Heart left ventricle (tissue), 16 donors: ENCODE results near the gene WDR13. TPM values are rescaled to one million over a fixed set of nuclear protein-coding genes. Genes with fewer than 3 reads are reported as not detected.

Experiments
- ATAC-seq, 4 donors: fragments of 200-7000 bp; cut with Tn5 transposase; one replicate each; pipeline ENCODE4 v1.9.1; 2020 to 2022; ENCODE audit warnings: moderate library complexity in 4 of 4, mild to moderate bottlenecking in 3 of 4, moderate number of reproducible peaks in 1 of 4
- DNase-seq, 5 donors: peaks; one replicate each; pipeline ENCODE4 v3.0.0-alpha.2; 2020
- H3K27ac ChIP-seq, 12 donors: fragments of 200-600 bp; sonication (generic) in 4 of 12; one replicate each; pipeline versions ENCODE4 v1.5.0 to v1.8.0; 2016 to 2022; ENCODE audit warnings: mild to moderate bottlenecking in 2 of 12
- H3K27me3 ChIP-seq, 9 donors: fragments of 200-600 bp; sonication (generic) in 2 of 9; one replicate each; pipeline versions ENCODE4 v1.5.1 to v1.8.0; 2016 to 2022; ENCODE audit warnings: mild to moderate bottlenecking in 3 of 9
- H3K36me3 ChIP-seq, 9 donors: fragments of 200-600 bp; sonication (generic) in 2 of 9; one replicate each; pipeline versions ENCODE4 v1.5.0 to v1.8.0; 2018 to 2022; ENCODE audit warnings: mild to moderate bottlenecking in 2 of 9
- H3K4me1 ChIP-seq, 12 donors: fragments of 200-600 bp; sonication (generic) in 4 of 12; one replicate each; pipeline versions ENCODE4 v1.5.0 to v1.8.0; 2016 to 2022; ENCODE audit warnings: mild to moderate bottlenecking in 3 of 12
- H3K4me3 ChIP-seq, 12 donors: fragments of 200-600 bp; sonication (generic) in 4 of 12; one replicate each; pipeline versions ENCODE4 v1.5.0 to v1.8.0; 2017 to 2022; ENCODE audit warnings: mild to moderate bottlenecking in 9 of 12, moderate library complexity in 4 of 12
- H3K9me3 ChIP-seq, 12 donors: fragments of 200-600 bp; sonication (generic) in 4 of 12; one replicate each; pipeline versions ENCODE4 v1.5.0 to v1.8.0; 2016 to 2022; ENCODE audit warnings: mild to moderate bottlenecking in 1 of 12
- POLR2A ChIP-seq, 2 donors: fragments of 450-650 bp; IDR thresholded peaks; one replicate each; pipeline ENCODE4 v1.6.1; 2017; ENCODE audit warnings: antibody characterized with exemption in 2 of 2, mild to moderate bottlenecking in 2 of 2, moderate library complexity in 2 of 2
- WGBS, 4 donors: extraction: QIAGEN DNeasy Blood & Tissue Kit in 2 of 4; methylation state at CpG; one replicate each; pipeline versions ENCODE4 v1.1.5 to v1.1.7; 2013 to 2018; 5-methylcytosine and 5-hydroxymethylcytosine counted together
- intact Hi-C, 10 donors: fragments of 100-400 bp; cut with DNase I; formaldehyde crosslinking; loops; one replicate each; pipeline versions ENCODE4 v1.11.1 to v1.14.2; 2022
- polyA plus RNA-seq, 2 donors: library from polyadenylated mRNA; stranded (reverse); fragments of 200-250 nt; gene quantifications; one replicate each; pipeline ENCODE4 v1.2.3, GENCODE V29; 2013
- total RNA-seq, 9 donors: library from RNA; depleted of rRNA in 2 of 9; stranded (reverse); fragments of >200 nt in 2 of 9; fragmentation: NEBNext Ultra II Directional in 3 of 9; extraction: Animal tissue kit (Norgen Biotek cat#: 25700) in 3 of 9; gene quantifications; one replicate each; pipeline versions ENCODE4 v1.1.0 to v1.2.4, GENCODE V29; 2016 to 2023
- TF ChIP-seq, protein P1 (sequence below), 12 donors: fragments of 200-600 bp; sonication (generic) in 4 of 12; IDR thresholded peaks; one replicate each; pipeline versions ENCODE4 v1.5.0 to v1.8.0; 2018 to 2022; ENCODE audit warnings: antibody characterized with exemption in 12 of 12, mild to moderate bottlenecking in 5 of 12
- donor health status: ischemic (EF 13 %, LVEDD 7.1; RV severe dilation, severe dysfunction).
- donor health status: healthy with polysubstance abuse.
- donor health status: DM: no; HTN: yes; CAD: no.
- donor health status: DM: no; HTN: no; CAD: no.
- donor health status: ischemic (EF 25% LVEDD 6.9; RV normal size, moderate dysfunction).
- donor health status: ischemic (EF 25% LVEDD 5.7; RV mildly dilated, moderate dysfunction).
- donor health status: healthy.
- donor health status: DM: yes; HTN: yes; CAD: no.
- donor health status: ischemic (EF 35%, LVEDD 5.7; RV mildly dilated, moderate dysfunction).
- donor health status: nonischemic (EF 11% LVEDD 7.7; RV severe dilation, severe dysfunction).
- donor health status: DM: yes; HTN: yes; CAD: no.
- donor health status: PGD.
- donor health status: ischemic (EF 29% LVEDD 5.4; RV normal size, mild dysfunction).
- donor health status: nonischemic (EF 23%, LVEDD 6.1; RV moderate dilation, normal function).

The WDR13 gene
- total and polyA plus RNA-seq, 11 donors: 123 to 281 (median 198) TPM

DNA sequence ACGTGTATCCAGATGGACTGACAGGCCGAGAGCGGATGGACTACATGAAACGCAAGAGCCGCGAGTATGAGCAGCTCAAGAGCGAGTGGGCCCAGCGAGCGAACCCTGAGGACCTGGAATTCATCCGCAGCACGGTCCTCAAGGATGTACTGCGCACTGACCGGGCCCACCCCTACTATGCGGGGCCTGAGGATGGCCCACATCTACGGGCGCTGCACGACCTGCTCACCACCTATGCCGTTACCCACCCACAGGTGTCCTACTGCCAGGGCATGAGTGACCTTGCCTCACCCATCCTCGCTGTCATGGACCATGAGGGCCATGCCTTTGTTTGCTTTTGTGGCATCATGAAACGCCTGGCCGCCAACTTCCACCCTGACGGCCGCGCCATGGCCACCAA lies 37.7 kb upstream of the WDR13 start:
- ATAC-seq (no peak), DNase-seq (no peak)
- intact Hi-C loops: no loop called here
- no peaks in the 10 kb centered on the region for H3K9me3 ChIP-seq
- TF ChIP-seq, protein P1, sequence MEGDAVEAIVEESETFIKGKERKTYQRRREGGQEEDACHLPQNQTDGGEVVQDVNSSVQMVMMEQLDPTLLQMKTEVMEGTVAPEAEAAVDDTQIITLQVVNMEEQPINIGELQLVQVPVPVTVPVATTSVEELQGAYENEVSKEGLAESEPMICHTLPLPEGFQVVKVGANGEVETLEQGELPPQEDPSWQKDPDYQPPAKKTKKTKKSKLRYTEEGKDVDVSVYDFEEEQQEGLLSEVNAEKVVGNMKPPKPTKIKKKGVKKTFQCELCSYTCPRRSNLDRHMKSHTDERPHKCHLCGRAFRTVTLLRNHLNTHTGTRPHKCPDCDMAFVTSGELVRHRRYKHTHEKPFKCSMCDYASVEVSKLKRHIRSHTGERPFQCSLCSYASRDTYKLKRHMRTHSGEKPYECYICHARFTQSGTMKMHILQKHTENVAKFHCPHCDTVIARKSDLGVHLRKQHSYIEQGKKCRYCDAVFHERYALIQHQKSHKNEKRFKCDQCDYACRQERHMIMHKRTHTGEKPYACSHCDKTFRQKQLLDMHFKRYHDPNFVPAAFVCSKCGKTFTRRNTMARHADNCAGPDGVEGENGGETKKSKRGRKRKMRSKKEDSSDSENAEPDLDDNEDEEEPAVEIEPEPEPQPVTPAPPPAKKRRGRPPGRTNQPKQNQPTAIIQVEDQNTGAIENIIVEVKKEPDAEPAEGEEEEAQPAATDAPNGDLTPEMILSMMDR (IDR thresholded peaks at IDR 0.05): no peak
- no peak for TF ChIP-seq POLR2A (IDR thresholded peaks at IDR 0.05)
- 93 to 97% (median 95%) methylated on average over 23 to 24 of the region's 24 CpGs for WGBS, 4 donors
- H3K4me1 ChIP-seq: peaks cover 0 to 5% (median 0%) of the 10 kb centered on the region in 12 donors
- H3K27me3 ChIP-seq: no peaks in the 10 kb centered on the region
- H3K4me3 ChIP-seq: no peak overlapping the region
- H3K27ac ChIP-seq: no peak overlapping the region
- peaks cover 0 to 58% (median 29%) of the 10 kb centered on the region in 9 donors for H3K36me3 ChIP-seq

DNA sequence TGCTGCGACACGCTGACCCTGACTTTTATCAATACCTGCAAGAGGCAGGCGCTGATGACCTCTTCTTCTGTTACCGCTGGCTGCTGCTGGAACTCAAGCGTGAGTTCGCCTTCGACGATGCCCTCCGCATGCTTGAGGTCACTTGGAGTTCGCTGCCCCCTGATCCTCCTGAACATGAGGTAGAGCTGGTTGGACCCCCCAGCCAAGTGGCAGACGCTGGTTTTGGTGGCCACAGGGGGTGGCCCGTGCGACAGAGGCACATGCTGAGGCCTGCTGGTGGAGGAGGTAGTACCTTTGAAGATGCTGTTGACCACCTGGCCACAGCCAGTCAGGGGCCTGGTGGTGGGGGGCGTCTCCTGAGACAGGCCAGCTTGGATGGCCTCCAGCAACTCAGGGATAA lies 37.2 kb upstream of the WDR13 start:
- H3K4me3 ChIP-seq: no peak overlapping the region
- H3K9me3 ChIP-seq: no peaks in the 10 kb centered on the region
- H3K4me1 ChIP-seq: peaks cover 0 to 5% (median 0%) of the 10 kb centered on the region in 12 donors
- DNase-seq: no peak
- intact Hi-C loops: no loop called here
- TF ChIP-seq POLR2A (IDR thresholded peaks at IDR 0.05): no peak
- TF ChIP-seq, protein P1 (IDR thresholded peaks at IDR 0.05): no peak
- WGBS, 4 donors: 82 to 98% (median 93%) methylated on average over 10 to 14 of the region's 14 CpGs
- H3K36me3 ChIP-seq: peaks cover 0 to 55% (median 25%) of the 10 kb centered on the region in 9 donors
- H3K27me3 ChIP-seq: no peaks in the 10 kb centered on the region
- ATAC-seq: no peak
- H3K27ac ChIP-seq: no peak overlapping the region

DNA sequence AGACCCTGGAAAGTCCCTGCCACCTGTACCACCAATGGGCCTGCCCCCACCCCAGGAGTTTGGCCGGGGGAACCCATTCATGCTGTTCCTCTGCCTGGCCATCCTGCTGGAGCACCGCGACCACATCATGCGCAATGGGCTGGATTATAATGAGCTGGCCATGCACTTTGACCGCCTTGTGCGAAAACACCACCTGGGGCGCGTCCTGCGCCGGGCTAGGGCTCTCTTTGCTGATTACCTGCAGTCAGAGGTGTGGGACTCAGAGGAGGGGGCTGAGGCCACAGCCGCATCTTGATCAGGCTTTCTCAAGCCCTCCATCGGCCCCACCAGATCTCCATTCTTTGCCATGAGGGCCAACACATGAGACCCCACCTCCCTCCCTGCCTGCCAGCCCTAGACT lies 36.6 kb upstream of the WDR13 start:
- Histone ChIP-seq H3K4me1 (peaks cover 0 to 5% (median 0%) of the 10 kb centered on the region in 12 donors), H3K27me3 (no peaks in the 10 kb centered on the region), H3K27ac (no peak overlapping the region), H3K36me3 (peaks cover 0 to 49% (median 25%) of the 10 kb centered on the region in 9 donors), H3K9me3 (no peaks in the 10 kb centered on the region), H3K4me3 (no peak overlapping the region)
- ATAC-seq (no peak), DNase-seq (no peak)
- TF ChIP-seq, protein P1 (IDR thresholded peaks at IDR 0.05): no peak
- TF ChIP-seq POLR2A (IDR thresholded peaks at IDR 0.05): no peak
- WGBS, 4 donors: 90 to 97% (median 94%) methylated on average over 10 to 12 of the region's 12 CpGs
- intact Hi-C loops: no loop called here

DNA sequence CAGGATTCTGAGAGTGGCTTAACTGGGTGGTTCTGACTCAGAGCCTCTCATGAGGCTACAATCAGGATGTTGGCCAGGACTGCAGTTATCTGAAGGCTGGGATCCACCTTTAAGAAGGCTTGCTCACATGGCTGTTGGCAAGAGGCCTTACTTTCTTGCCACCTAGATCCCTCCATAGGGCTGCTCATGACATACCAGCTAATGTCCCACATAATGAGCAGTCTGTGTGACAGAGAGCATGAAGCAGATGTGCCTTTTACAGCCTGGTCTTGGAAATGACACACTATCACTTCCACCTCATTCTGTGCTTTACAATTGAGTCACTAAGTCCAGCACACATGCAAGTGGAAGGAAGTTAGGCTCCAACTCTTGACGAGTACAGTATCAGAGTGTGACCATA lies 27.3 kb upstream of the WDR13 start:
- intact Hi-C loops: no loop called here
- no peaks in the 10 kb centered on the region for H3K9me3 ChIP-seq
- no peaks in the 10 kb centered on the region for H3K27me3 ChIP-seq
- DNase-seq: no peak
- no peak for ATAC-seq
- peaks cover 0 to under 1% (median 0%) of the 10 kb centered on the region in 9 donors for H3K36me3 ChIP-seq
- H3K27ac ChIP-seq: no peak overlapping the region
- 41 to 81% (median 52%) methylated on average over 1 of the region's 1 CpG for WGBS, 4 donors
- H3K4me3 ChIP-seq: no peak overlapping the region
- no peak for TF ChIP-seq POLR2A (IDR thresholded peaks at IDR 0.05)
- TF ChIP-seq, protein P1 (IDR thresholded peaks at IDR 0.05): no peak
- no peaks in the 10 kb centered on the region for H3K4me1 ChIP-seq
